Renal cortical epithelial cell (primary cell): ENCODE results near the gene CLIP4. TPM values are rescaled to one million over a fixed set of nuclear protein-coding genes. Genes with fewer than 3 reads are reported as not detected.
A peak's percentile ranks its signal among the peaks of the same experiment; 100 is the strongest.

Experiments
- DNase-seq: peaks from one replicate; pipeline ENCODE4 v3.0.0-alpha.2; 2011; ENCODE audit warnings: low read depth
- total RNA-seq: library from RNA; depleted of rRNA; stranded (reverse); fragments of >200 nt; gene quantifications from 2 replicates; pipeline ENCODE4 v1.2.3, GENCODE V29; 2014

The CLIP4 gene
- total RNA-seq, 1 donor from 2014 or later: 63.9 TPM

DNA sequence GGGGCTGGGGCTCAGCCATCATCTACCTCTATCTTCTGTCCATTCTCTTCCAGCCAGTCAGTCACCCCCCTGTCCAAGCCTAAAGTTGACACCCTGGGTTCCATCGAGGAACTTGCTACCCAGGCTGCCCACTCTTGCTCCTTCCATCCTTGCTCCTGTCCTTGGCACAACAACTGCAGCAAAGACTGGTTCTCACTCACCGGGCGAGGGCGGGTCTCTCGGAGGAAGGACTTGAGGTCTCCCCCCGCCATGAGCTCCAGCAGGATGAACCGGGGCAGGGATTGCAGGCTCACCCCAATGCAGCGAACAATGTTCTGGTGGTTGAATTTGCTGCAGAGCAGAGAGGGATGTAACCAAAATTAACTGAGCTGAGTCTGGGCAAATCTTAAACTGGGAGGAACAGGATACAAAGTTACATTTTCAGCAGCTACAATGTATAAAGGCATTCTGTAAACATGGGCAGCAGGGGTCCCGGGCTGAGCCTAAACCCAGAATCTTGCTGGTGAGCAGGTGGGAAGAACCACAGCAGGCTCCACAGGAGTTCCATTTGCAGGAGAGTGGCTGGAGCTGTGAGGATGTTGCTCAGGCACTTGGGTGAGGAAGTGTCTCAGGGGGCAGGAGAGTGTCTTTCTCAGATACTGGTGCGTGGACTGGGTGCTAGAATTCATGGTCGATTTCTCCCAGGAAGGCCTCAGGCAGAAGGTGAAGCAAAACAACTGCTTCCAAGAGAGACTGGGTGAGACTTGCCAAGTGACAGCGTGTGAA is 105.5 kb downstream of the CLIP4 start:
- no peak for DNase-seq

DNA sequence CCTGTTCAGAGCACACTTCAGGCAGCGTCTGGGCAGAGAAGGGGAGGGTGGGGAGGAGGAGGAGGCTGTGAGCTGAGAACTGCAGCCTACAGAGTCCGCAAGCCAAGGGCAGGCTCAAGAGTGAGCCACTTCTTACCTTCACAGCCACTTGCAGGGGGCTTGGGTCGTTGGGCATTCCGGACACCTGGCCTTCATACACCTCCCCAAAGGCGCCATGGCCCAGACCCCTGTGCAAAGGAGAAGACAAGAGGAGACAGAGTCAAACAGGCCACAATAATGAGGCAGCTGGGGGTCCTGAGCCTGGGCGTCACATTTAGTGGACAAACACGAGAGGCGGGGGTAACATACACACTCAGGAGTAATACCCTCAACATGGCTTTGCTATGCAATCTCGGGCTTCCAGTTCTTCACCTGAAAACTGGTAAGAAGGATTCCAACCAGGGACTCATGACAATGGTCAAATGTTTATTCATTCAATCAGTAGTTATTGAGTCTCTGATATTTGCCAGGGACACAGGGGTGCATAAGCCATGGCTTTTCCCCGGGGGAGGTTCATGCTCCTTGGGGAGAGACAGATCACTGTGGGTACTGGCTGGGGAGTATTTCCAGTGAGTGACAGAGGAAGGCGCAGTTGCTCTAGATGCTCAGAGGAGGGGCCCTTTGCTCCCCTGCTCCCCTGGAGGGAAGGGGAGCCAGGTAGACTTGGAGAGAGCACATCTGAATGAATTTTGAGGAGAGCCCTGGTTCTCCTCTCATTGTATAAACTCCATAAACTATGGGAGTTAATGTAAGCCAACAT is 107.4 kb downstream of the CLIP4 start:
- DNase-seq: no peak

DNA sequence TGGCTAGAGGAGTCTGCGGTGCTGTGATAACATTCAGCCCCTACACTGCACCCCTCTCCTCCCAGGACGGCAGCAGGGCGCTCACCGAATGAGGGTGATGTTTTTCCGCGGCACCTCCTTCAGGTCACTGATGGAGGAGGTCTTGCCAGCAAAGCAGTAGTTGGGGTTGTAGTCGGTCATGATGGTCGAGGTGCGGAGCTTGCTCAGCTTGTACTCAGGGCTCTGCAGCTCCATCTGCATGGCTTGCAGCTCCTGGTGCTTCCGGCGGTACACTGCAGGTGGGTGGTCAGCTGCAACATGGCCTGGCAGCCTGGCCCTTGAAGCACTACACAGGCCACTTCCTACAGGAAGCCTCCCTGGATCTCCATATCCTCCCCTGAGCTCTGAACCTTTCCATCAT is 108.0 kb downstream of the CLIP4 start:
- no peak for DNase-seq

DNA sequence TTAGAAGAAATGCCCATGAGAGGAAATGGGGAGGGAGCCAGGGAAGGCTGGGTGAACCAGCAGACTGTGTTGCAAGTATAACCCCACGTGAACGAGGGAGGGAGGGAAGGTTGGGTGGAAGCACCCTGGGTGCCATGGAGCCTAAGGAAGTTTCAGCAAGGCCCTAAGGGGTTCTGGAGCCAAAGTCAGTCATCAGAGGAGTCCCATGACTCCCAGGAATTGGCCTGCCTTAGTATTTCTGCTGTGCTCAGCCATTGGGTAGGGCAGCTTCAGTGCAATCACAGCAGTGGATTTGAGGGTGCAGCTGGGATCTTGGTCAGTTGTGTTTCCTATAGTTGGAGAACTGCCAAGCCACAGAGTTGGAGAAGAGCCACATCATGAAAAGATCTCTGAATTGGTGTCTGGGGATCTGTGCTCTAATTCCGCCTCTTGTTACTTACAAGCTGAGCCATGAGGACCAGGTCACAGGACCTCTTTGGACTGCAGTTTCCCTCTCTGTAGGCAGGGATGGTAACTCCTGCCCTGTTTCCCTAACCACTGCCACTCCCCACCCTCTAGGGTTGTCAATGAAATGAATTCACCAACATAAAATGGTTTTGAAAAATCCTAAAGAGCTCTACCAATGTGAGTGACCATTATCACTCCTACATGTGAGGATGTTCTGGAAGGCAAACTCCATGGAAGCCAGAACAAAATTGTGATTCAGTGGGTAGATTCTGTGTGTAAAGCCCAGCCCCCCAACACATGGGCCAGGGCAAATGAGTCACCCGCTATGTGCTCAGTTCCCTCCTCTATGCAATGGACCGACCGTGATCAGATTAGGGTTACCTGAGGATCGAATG is 108.9 kb downstream of the CLIP4 start:
- DNase-seq: peak; percentile 41

DNA sequence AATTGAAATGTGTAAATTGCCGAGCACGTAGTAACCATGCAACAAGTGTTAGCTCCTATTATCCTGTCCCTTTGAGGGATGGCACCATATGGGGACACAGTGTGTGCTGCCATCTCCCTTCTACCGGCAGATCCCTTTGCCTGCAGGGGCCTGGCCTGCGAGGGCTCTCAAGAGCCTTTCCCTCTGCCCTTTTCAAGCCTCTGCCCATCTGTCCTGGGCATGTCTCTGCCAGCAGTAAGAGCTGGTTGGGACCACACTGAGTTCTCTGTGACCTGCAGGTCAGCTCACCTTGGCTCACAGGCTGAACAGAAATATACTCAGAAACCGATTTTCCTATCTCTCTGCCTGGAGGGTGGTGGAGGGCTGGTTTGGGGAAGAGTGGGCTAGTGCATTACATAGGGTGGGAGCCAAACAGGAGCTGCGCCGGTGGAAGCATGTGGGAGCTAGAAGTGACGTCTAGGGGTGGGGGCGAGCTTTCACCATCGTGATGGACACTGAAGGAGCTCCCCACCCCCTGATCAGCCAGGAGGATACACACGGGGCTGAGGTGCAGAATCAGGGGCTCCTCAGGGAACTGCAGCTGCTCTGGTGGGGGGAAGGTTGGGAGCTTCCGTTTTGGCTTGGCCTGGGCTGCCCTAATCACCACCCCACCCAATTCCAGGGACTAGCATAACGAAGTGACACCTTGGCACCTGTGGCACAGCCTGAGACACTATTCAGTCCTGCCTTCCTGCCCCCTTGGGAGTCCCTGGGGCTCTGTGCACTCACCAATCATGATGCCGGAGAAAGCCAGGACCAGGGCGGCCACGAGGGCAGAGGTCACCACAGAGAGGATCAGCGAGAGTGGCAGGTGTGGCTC is 109.7 kb downstream of the CLIP4 start:
- DNase-seq: no peak

DNA sequence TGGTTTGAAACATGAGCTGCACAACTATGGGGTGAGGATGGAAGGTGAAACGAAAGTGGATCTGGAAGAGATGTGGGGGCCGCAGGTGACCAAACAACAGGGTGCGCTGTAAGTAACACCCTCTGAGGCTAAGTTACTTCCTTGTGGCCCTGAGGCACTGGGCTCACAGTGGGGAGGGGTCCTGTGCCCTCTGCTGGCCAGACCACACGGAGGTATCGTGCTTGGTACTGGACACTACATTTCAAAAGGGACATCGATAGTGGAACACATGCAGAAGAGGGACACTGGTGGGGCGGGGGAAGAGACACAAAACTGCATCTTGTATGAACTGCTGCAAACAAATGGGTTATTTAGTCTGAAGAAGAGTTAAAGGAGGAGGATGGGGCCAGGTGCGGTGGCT is 110.6 kb downstream of the CLIP4 start:
- DNase-seq: no peak

DNA sequence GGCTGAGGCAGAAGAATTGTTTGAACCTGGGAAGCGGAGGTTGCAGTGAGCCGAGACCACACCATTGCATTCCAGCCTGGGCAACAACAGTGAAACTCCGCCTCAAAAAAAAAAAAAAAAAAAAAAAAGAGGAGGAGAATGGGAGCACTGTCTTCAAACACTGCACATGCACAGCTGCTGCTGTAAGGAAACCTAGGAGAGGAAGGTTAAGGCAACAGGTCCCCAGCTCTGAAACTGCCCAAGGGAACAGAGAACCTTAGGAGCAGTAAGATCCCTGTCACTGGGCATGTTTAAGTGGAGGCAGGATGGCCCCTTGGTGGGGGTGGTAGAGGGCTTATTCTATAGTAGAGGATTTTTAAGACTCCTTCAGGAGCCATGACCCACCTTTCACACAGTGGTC is 111.2 kb downstream of the CLIP4 start:
- no peak for DNase-seq

DNA sequence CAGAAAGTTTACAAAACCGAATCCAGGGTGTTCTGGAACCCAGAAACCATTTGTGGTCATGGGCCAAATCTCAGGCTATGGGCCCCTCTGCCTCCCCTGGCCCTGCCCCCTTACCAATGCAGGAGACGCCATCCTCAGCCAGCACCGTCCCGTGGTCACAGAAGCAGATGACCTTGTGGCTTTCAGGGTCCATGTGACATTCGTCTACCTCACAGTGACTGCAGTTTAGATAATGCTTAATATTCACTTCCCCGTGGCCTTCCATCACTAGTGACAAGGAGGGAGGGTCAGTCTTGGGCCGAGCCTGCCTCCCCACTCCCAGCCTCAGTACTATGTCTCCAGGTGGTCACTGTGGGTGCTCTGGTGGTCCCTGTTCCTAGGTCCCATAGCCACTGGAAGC is 111.6 kb downstream of the CLIP4 start:
- DNase-seq: no peak

DNA sequence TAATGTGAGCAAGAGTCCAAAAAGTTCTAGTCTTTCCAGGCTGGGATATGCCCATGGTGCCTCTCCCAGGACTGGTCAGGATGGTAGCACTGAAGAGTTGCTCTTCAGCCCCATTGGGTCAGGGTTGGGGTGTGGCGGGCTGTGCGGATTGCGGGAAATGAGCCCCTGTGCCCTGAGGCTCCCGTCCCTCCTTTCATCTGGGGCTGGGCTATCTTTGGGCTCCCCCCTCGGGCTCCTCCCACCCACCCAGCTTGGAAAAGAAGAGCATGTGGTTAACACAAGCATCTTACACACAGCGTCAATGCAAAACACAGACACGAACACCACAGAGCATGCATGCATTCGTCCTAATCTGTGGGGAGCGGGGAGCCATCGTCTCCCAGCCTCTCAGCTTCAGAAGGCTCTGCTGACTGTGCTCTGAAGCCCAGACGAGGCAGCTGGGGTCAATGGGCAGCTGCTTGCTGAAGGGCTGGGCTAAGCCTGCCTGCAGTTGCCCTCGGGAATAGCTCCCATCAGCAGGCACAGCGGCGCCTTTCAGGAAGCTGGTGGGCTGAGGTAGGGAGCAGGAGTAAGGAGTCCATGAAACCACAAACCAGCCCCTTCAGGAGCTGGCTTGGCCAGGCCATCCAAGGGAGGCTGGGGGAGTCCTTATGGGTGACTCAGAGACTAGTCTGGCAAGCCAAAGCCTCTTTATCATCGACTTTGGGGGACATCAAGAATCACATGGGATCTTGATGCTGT is 112.9 kb downstream of the CLIP4 start:
- no peak for DNase-seq

DNA sequence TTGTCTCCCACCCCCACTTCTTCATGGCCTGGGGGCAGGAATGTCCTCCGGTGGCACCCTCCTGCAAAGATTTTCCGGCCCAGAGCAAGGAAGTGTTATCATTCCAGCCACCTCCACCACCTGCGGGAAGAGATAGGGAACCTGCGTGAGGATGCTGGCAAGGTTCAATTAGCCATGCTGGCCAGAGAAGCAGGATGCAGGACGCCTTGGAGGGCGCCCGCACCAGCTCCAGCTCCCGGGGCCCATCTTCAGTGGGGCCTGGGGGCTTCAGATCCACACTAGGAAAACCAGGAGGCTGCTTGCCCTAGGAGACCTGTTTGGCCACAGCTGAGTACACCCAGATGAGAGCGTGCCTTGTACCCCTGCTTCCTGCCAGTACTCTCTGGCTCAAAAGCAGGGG is 113.7 kb downstream of the CLIP4 start:
- no peak for DNase-seq

DNA sequence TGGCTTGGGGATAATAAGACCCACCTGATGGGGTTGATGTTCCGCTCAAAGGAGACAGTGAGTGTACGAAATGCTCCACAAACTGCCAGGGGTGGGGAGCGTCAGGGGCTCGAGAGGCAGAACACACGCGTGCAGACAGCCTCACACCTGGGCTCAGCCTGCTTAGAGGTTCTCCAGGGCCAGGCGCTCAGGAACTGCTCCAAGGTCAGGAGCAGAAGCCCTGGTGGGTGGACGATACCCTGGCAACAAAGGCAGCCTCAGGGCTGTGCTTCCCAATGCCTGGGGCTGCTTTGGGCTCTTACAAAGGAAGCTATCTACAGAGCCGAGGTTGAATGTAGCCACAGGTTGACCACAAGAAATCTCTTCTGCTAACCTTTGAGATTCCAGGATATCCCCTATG is 114.4 kb downstream of the CLIP4 start:
- DNase-seq: no peak

DNA sequence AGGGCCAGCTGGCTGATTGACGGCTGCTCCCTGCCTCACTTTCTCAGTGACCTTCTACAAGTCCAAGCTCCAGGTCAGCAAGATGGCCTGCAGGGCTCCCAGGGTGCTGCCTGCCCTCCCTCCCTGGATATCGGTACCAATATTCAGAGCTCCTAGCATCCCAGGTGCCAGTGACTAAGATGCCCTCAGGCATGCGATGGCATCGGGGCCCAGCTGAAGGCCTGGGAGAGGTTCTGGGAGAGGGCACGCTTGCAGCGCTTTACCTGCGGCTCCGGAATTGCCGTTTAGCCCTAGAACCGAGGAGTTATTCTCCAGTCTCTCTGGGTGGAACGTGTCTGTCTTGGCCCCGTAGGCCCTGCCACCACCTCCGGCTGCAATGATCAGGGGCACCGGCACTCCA is 116.8 kb downstream of the CLIP4 start:
- no peak for DNase-seq

DNA sequence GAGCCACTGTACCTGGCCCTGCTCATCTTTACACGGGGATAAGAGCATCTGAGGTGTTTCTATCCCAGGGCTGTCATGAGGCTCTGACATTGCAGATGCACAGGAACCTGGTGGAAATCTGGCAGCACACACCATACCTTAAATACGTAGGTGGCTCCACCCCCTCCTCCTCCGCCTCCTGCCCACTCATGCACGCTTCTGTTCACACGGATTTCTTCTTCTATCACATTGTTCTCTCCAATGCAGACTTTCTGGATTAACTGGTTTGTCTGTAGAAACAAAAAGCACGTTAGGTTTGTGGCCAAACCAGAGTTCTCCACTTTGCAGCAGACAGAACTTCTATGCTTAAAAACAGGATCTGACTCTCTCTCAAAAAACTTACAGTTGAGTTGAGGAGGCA is 118.2 kb downstream of the CLIP4 start:
- peak; percentile 38 for DNase-seq

DNA sequence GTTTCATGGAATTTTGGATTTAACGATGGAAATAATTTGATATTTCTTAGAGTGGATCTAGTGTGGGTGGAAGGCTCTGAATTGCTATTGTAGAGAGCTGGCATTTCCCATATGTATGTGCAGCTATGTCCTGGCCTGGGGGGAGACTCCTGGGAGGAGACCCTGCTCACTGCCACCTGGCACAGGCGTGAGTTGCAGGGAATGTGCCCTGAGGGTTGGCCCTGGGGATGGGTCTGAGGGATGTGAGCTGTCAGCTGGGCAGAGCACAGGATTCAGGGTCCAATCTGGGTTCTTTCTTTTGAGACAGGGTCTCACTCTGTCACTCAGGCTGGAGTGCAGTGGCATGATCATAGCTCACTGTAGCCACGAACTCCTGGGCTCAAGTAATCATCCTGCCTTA is 120.2 kb downstream of the CLIP4 start:
- no peak for DNase-seq

DNA sequence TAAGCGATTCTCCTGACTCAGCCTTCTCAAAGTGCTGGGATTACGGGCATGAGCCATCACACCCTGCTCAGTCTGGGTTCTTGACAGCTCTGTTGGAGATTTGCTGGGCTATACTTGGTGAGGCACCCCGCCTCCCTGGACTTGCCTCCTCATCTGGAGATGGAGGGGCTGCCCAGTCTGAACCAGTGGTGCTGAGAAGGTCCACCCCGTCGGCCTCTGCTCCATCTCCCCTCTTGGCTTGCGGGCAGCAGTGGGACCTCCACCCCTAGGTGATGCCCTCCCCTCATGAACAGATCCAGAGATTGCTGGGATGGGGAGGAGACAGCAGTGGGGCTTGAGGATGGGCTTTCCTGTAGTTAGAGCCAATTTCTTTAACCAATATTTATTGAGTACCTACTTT is 120.9 kb downstream of the CLIP4 start:
- no peak for DNase-seq

DNA sequence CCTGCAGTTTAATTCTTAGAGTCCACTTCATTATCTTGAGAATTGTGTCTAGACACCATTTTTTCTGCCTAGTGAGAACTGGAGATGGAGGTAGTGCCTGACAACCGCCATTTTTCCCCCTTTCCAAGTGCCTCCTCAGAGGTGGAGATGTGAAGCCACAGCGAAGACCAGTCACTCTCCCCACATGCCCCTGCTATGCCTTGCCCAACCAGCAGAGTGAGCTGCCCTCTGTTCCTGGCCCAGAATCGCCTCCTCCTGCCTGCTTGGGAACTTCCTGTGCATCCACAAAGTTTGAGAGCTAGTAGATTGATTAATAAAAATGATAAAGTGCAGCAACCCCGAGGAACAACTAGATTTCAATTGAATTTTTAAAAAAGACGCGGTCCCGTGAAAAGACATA is 123.3 kb downstream of the CLIP4 start:
- peak; percentile 3 for DNase-seq

Other genes with a start within 250 kb of the CLIP4 start
- gene TRMT61B, start 245.1 kb upstream of the CLIP4 start, total RNA-seq: 13.4 and 23.8 TPM in 2 replicates
- gene WDR43, start 220.7 kb upstream of the CLIP4 start, total RNA-seq: 93.1 and 107 TPM in 2 replicates
- not detected in 2 replicates for gene TOGARAM2, start 134.1 kb upstream of the CLIP4 start, total RNA-seq
- gene PCARE, start 40.9 kb upstream of the CLIP4 start, total RNA-seq: not detected in 2 replicates